Breast epithelium (tissue), 4 donors: ENCODE data around the gene CHD2. TPM values are rescaled to one million over a fixed set of nuclear protein-coding genes. Genes with fewer than 3 reads are reported as not detected.
A peak's percentile ranks its signal among the peaks of the same experiment; 100 is the strongest.

Experiments used
- DNase-seq, 2 donors: peaks; one replicate each; pipeline ENCODE4 v3.0.0-alpha.2; 2019; ENCODE audit warnings: low spot score in 2 of 2
- H3K27ac ChIP-seq, 2 donors: fragments of 200-600 bp; sonication (generic) in 1 of 2; one replicate each; pipeline ENCODE4 v1.5.1; 2016 to 2019; ENCODE audit warnings: mild to moderate bottlenecking in 1 of 2
- H3K27me3 ChIP-seq, 2 donors: fragments of 200-600 bp; sonication (generic) in 1 of 2; one replicate each; pipeline versions ENCODE4 v1.5.1 to v1.6.0; 2017 to 2019; ENCODE audit warnings: control low read depth in 1 of 2, mild to moderate bottlenecking in 1 of 2
- H3K36me3 ChIP-seq: fragments of 200-600 bp; one replicate; pipeline ENCODE4 v1.5.1; 2019
- H3K4me1 ChIP-seq, 2 donors: fragments of 200-600 bp; sonication (generic); one replicate each; pipeline ENCODE4 v1.5.1; 2016 to 2019; ENCODE audit warnings: control low read depth in 1 of 2
- H3K4me3 ChIP-seq, 3 donors: fragments of 200-600 bp; sonication (generic); 1 replicate in 2 of 3; 2 replicates in 1 of 3; pipeline ENCODE4 v1.5.1; 2016 to 2019; ENCODE audit warnings: mild to moderate bottlenecking in 3 of 3, moderate library complexity in 2 of 3
- H3K9me3 ChIP-seq, 2 donors: fragments of 200-600 bp; sonication (generic) in 1 of 2; one replicate each; pipeline ENCODE4 v1.5.1; 2016 to 2019; ENCODE audit warnings: control low read depth in 1 of 2
- CTCF ChIP-seq, 3 donors: fragments of 450-650 bp; IDR thresholded peaks; one replicate each; pipeline ENCODE4 v1.5.1; 2016 to 2017; ENCODE audit warnings: antibody characterized with exemption in 3 of 3, mild to moderate bottlenecking in 3 of 3, moderate library complexity in 3 of 3
- POLR2A ChIP-seq: fragments of 450-650 bp; IDR thresholded peaks from one replicate; pipeline ENCODE4 v1.6.1; 2016; ENCODE audit warnings: antibody characterized with exemption, mild to moderate bottlenecking, moderate library complexity
- POLR2AphosphoS5 ChIP-seq, 3 donors: sonication (generic); formaldehyde crosslinking; IDR thresholded peaks; one replicate each; pipeline ENCODE4 v1.6.1; 2017; ENCODE audit warnings: antibody characterized with exemption in 3 of 3
- intact Hi-C: fragments of 100-400 bp; cut with DNase I; formaldehyde crosslinking; loops from one replicate; pipeline ENCODE4 v1.15.1; 2023; ENCODE audit warnings: low total_unique reads
- total RNA-seq, 3 donors: library from RNA; depleted of rRNA; stranded (reverse); fragments of >200 nt; gene quantifications; one replicate each; pipeline ENCODE4 v1.1.0, GENCODE V29; 2016

Gene CHD2
- total RNA-seq, 3 donors from 2014 or later, result 137 to 215 (median 197) TPM

- intact Hi-C loops, result loop anchor here (10.0 kb wide), 1 partner anchor 880 kb away; no protein-coding TSS in a partner anchor
- H3K4me3 ChIP-seq, result peak overlapping the region; percentile 55 to 73 (median 62)
- H3K27ac ChIP-seq, result peak overlapping the region; percentile 97 to 99
- H3K9me3 ChIP-seq, result no peaks in the 10 kb centered on the region
- no peaks in the 10 kb centered on the region for H3K36me3 ChIP-seq
- H3K4me1 ChIP-seq, result peaks cover 0 to 17% of the 10 kb centered on the region in 2 donors
- no peaks in the 10 kb centered on the region for H3K27me3 ChIP-seq
- TF ChIP-seq POLR2A, result no peak
- no peak for TF ChIP-seq POLR2AphosphoS5 (IDR thresholded peaks at IDR 0.05)
- TF ChIP-seq CTCF (IDR thresholded peaks at IDR 0.05), result peak in 2 of 3 donors; percentile 5 to 15
- DNase-seq, result no peak
Observed at GRCh38 chr15:92904722-92905571, 4.8 kb downstream of the CHD2 start.

- DNase-seq, result no peak
- Histone ChIP-seq H3K4me3 (peak overlapping the region; percentile 55 to 73 (median 62)), H3K27me3 (no peaks in the 10 kb centered on the region), H3K27ac (peak overlapping the region; percentile 97 to 99), H3K9me3 (no peaks in the 10 kb centered on the region), H3K4me1 (peaks cover 0 to 25% of the 10 kb centered on the region in 2 donors), H3K36me3 (no peaks in the 10 kb centered on the region)
- intact Hi-C loops, result loop anchor here (10.0 kb wide), 1 partner anchor 881 kb away; no protein-coding TSS in a partner anchor
- no peak for TF ChIP-seq POLR2A
- no peak for TF ChIP-seq POLR2AphosphoS5 (IDR thresholded peaks at IDR 0.05)
- no peak for TF ChIP-seq CTCF (IDR thresholded peaks at IDR 0.05)
Observed at GRCh38 chr15:92906020-92906419, 5.9 kb downstream of the CHD2 start.

GRCh38 chr15:92906563-92907081 lies 6.5 kb downstream of the CHD2 start:
- Histone ChIP-seq H3K27me3 (no peaks in the 10 kb centered on the region), H3K27ac (peak overlapping the region; percentile 97 to 99), H3K9me3 (no peaks in the 10 kb centered on the region), H3K36me3 (no peaks in the 10 kb centered on the region), H3K4me1 (peaks cover 0 to 31% of the 10 kb centered on the region in 2 donors), H3K4me3 (peak overlapping the region in 2 of 3 donors; percentile 30 to 62)
- DNase-seq, result no peak
- TF ChIP-seq POLR2AphosphoS5 (IDR thresholded peaks at IDR 0.05) (peak in 1 of 3 donors; percentile 38), POLR2A (no peak)
- intact Hi-C loops, result loop anchor here (10.0 kb wide), 1 partner anchor 882 kb away; no protein-coding TSS in a partner anchor

- peaks cover 0 to 38% of the 10 kb centered on the region in 2 donors for H3K4me1 ChIP-seq
- DNase-seq, result no peak
- no peaks in the 10 kb centered on the region for H3K36me3 ChIP-seq
- no peaks in the 10 kb centered on the region for H3K9me3 ChIP-seq
- no peaks in the 10 kb centered on the region for H3K27me3 ChIP-seq
- intact Hi-C loops, result loop anchor here (10.0 kb wide), 1 partner anchor 882 kb away; no protein-coding TSS in a partner anchor
- H3K4me3 ChIP-seq, result peak overlapping the region in 1 of 3 donors; percentile 33
- H3K27ac ChIP-seq, result peak overlapping the region; percentile 91 to 99
- no peak for TF ChIP-seq POLR2AphosphoS5 (IDR thresholded peaks at IDR 0.05)
- TF ChIP-seq CTCF (IDR thresholded peaks at IDR 0.05), result no peak
- TF ChIP-seq POLR2A, result no peak
Observed at GRCh38 chr15:92907229-92907628, 7.1 kb downstream of the CHD2 start.

GRCh38 chr15:92907896-92908712 lies 8.0 kb downstream of the CHD2 start:
- DNase-seq, result no peak
- Histone ChIP-seq H3K9me3 (no peaks in the 10 kb centered on the region), H3K4me1 (peaks cover 0 to 41% of the 10 kb centered on the region in 2 donors), H3K27me3 (no peaks in the 10 kb centered on the region), H3K36me3 (no peaks in the 10 kb centered on the region), H3K4me3 (peak overlapping the region; percentile 4 to 40 (median 8)), H3K27ac (peak overlapping the region; percentile 91 to 99)
- TF ChIP-seq CTCF (IDR thresholded peaks at IDR 0.05) (no peak), POLR2AphosphoS5 (IDR thresholded peaks at IDR 0.05) (no peak), POLR2A (no peak)
- intact Hi-C loops, result loop anchor here (10.0 kb wide), 1 partner anchor 883 kb away; no protein-coding TSS in a partner anchor
